AG09309 (cell line): ENCODE data around the gene ITGA4.

Source experiments
- DNase-seq: peaks from one replicate; pipeline ENCODE4 v3.0.0-alpha.2; 2010; ENCODE audit warnings: low read depth
- H3K4me3 ChIP-seq: 2 replicates; pipeline ENCODE4 v1.5.1; 2011; ENCODE audit warnings: mild to moderate bottlenecking, low read depth, low read length, moderate library complexity; ENCODE audit not compliant: control insufficient read depth
- CTCF ChIP-seq: IDR thresholded peaks from 2 replicates; pipeline ENCODE4 v1.5.1; 2011; ENCODE audit warnings: mild to moderate bottlenecking, low read depth, low read length, inconsistent platforms; ENCODE audit not compliant: insufficient read depth, control insufficient read depth; ENCODE audit errors: missing control alignments

The ITGA4 gene

GRCh38 chr2:181471783-181472182 lies 14.6 kb downstream of the ITGA4 start:
- no peak for DNase-seq
- no peak for TF ChIP-seq CTCF
- H3K4me3 ChIP-seq = no peak overlapping the region

DNA sequence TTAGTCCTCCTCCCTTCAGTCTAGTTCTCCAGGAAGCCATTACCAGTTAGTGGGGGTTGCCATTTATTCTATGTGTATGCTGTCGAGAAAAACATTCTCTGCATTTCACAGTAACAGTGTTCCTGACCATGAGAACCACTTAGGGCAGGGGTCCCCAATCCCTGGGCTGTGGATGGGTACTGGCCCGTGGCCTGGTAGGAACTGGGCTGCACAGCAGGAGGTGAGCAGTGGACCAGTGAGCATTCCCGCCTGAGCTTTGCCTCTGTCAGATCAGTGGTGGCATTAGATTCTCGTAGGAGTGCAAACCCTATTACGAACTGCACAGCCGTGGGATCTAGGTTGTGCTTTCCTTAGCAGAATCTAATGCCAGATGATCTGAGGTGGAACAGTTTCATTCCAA lies 15.8 kb downstream of the ITGA4 start:
- no peak for TF ChIP-seq CTCF
- no peak overlapping the region for H3K4me3 ChIP-seq

DNA sequence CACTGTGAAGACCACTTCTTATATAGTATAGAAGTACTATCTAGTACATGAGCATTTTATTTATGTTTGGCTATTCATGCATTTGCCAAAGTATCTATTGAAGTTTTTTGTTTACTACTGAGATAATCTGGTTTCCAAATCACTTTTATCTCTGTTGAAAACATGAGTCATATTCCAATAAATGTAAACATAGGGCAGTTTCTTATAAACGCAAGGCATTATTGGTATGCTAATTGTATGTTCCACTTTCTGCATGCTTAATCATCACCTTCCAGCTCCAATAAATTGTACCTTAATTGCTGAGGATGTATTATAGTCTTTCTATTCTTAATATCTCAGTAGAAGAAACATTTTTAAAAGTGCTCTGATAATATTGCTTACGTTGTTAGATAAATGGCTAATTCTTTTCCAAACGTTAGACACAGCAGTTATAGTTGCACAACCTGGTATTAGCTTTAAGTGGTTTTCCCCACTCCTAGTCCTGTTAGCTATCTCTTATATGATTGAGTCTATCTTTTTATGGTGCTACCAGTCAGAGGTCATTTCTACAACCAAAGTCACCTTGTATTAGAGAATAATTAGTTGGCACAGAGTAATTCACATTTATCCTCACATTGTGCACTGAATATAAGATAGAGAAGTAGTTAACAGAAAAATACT lies 17.2 kb downstream of the ITGA4 start:
- no peak for DNase-seq
- no peak overlapping the region for H3K4me3 ChIP-seq
- TF ChIP-seq CTCF = no peak

More for the DNA sequence above, 15.8 kb downstream of the ITGA4 start:
- DNase-seq = no peak

DNA sequence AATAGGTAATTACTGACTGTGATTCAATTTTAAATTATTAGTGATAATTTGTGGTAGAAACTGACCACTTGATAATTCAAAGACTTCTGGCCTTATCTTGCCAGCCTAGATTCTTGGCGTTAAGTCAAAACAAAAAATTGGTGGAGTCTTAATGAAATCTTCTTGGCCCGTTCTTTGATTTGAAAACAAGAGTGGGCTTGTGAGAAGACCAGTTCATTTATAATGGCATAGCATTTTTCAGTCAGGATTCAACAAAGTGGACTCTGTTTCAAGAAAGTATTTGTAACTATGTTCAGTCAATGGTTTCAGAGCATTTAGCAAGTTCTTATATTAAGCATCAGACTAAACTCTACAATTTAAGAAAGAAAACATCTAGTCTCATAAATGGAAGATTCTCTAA lies 26.0 kb downstream of the ITGA4 start:
- no peak for DNase-seq
- no peak overlapping the region for H3K4me3 ChIP-seq
- no peak for TF ChIP-seq CTCF

GRCh38 chr2:181483876-181484275 lies 26.7 kb downstream of the ITGA4 start:
- no peak for TF ChIP-seq CTCF
- H3K4me3 ChIP-seq = no peak overlapping the region
- no peak for DNase-seq

- TF ChIP-seq CTCF = no peak
- H3K4me3 ChIP-seq = no peak overlapping the region
- no peak for DNase-seq
Observed at GRCh38 chr2:181484851-181485637, 27.9 kb downstream of the ITGA4 start.

GRCh38 chr2:181485638-181485946 lies 28.4 kb downstream of the ITGA4 start:
- H3K4me3 ChIP-seq = no peak overlapping the region
- DNase-seq = no peak
- TF ChIP-seq CTCF = no peak
